GM19455 (cell line): ENCODE measurements around the gene SFXN5.
"Not testable (repeated sequence)": the region's sequence is repeated elsewhere in the genome, so short reads cannot be mapped to it uniquely, and the experiment has no call there.

Experiments
- ATAC-seq: cut with Tn5 transposase; IDR thresholded peaks from one replicate; pipeline ENCODE4 v1.9.1; 2021; ENCODE audit not compliant: unreplicated experiment

The SFXN5 gene

DNA sequence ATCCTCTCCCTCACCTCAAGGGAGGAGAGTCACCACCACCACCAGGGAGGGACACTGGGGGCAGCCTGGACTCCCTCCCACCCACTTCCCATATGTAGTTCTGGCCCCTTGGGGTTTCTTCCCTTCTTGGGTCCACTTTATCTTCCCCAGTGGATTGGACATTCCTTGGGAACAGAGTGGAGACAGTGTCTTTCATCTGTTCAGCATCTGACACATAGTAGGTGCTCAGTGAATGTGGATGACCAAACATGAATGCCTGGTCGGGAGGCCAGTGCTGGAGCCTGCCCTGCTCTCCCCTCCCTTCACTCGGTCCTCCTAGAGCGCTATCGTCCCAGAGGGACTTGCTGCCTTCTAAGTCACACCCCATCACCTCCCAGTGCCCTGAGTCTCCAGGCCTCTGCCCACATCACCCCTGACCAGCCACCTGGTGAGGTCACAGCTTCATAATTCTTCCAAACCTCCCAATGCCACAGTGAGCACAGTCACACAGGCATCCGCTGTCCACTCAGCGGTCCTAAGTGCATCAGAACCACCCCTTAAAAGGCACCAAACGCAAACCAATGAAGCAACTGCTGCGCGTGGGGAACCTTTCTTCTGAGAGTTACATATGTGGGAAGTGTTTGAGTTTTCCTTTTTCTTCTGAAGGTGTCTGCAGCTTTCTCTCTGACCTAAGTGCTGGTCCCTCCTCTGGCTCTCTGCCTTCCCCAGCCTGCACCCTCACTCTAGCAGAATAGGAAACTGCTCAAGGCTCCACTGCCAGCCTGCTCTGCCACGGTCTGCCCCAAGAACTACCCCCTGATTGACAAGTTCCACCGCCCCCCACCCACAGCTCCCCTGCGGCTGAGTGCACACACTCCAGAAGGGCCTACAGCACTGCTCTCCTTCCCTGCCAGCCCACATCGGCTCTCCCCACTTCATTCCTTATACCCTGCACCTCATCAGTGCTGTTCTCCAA is 7.2 kb upstream of the SFXN5 start:
- no peak for ATAC-seq

DNA sequence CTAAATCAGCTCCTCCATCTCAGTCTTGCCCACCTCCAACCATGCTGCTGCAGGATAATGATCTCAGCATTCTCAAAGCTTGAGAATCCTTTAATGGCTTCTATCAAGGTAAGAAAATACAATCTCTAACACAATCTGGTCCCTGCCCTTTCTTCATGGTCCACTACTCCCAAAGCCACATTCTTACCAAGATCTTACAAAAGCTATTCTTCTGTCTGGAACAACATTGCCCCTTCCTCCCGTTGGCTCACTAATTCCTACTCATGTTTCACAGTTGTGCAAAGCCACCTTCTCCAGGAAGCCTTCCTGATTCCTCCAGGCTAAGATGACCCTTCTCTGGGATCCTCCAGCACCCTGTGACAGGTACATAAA is 5.9 kb upstream of the SFXN5 start:
- no peak for ATAC-seq

DNA sequence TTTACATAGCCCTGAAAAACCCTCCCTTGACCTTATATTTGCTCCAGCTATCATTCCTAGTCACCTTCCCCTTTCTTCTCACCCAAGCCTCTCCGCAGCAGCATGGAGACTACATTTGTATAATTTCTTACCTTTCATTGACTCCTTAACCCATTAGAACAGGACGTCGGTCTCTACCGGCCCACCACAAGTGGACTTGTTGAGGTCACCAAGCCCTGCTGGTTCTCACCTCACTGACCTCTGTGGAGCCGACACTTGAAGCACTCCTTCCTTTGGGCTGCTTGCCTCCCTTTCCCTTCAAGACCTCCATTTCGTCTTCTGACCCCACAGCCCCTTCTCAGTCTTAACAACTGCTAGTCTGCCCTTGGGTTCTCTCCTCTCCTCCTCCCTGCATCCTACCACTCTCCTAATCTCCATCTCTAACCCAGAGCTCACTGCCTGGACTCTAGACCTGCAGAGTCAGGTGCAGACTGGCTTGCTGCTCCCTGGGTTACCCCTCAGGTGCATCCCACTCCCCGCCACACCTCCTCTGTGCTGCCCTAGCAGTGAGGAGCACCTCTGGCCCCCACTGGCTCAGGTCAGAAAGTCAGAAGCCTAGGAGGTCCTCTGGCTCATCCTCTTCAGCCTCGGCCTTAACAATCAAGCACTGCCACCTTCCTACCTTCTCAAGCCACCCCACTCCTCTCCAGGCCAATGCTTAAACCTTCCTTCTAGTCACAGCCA is 5.3 kb upstream of the SFXN5 start:
- ATAC-seq, result no peak

DNA sequence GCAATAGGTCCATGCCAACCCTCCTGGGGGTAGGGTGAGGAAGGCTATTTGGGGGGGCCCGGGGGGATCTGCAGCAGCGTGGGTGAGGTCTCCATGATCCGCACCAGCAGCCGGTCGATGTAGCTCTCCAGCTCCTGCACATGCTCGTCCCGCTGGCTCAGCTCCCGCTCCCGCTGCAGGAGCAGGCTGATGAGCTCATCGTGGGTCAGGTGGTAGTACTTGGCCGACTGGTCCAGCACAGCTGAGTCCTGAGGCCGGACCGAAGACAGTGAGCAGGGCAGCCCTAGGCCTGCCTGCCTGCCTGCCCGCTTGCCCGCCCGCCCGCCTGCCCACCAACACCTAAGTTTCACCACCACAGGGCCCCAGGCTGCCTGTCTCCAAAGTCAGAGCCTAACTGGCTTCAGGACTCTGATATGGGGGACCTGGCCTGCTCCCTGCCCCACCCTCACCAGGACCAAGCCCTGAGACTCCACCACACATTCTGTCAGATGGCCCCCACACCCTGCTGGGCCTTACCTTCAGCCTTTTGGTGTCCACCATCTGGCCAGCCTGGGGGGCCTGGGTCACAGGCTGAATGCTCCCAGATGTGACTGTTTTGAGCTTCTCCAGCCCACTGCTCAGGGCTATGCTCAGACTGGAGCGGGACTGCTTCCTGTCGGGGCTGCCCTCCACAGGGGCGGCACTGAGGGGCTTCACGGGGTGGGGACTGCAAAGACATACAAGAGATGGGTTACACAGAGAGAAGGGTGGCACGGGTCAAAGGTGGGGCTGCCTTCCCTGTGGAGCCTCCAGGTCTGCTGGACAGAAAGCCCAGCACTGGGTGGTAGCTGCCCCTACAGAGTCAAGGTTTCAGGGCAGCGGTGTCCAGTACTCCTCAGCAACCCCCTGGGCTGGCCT is 4.2 kb upstream of the SFXN5 start:
- no peak for ATAC-seq

DNA sequence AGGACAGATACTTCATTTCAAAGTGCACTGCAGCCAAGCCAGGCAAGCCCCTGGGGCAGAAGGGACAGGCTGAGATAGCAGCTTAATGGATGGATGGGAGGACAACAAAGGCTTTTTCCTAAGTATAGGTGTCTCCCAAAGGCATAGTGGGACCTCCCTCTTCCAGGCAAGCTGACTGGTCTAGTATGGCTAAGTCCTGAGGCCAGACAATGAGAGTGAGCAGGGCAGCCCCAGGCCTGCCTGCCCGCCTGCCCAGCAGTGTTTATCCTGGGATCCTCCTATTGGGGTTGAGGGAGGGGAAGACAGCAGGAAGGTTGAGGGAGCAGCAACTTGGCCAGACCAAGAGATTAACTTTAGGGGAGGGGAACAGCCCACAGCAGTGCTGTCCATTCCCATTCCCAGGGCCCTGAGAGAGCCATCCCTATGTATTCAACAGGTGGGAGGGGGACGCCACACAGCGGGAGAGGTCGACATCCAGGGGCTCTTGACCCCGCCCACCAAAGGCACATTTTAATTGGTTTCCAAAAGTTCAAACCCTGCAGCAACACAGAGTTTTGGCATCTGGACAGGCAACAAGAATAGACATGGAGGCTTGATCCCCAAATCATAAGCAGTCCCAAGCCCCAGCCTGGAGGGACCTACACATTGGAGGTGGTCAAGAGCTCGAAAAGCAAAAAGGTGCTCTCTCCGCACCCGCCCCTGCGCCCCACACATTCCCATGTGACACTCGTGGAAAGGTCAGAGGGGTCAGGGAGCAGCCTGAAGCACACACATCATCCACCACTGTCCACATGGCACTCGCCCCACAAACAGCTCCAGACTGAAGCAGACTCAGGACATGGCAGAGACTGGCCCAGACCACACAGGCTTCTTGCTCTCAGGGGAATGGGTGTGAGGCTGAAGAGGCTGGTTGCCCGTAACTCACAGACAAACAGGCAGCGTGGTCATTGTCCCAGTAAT is 2.9 kb upstream of the SFXN5 start:
- no peak for ATAC-seq

DNA sequence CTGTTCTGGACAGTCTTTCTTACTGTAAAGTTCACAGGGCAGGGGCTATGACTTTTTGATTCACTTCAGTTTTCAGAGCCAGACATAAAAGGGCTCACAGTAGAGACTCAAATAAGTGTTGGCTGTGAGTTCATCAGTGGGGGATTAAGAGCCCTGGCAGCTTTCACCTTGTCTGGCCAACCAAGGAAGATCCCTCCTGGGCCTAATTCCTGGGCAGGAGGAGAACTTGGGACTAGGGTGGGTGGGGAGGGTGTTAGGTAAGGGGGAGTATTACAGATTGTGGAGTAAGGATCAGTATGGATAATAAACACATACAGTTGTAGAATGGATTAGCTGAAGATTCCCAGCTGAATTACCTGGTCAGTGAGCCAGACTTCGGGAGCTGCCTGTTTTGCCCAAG is 904 bp upstream of the SFXN5 start:
- ATAC-seq, result no peak

DNA sequence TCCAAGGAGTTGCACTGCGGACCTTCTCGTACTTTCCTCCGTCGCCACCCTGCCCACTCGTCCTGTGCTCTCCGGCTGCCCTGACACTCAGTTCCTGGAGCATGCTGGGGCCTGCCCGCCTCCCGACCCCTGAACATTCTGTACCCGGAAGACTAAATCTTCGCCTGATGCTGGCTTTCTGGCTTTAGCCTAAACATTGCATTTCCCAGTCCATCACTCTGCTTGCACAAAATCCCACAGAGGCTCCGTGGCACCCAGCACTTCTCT is 550 bp upstream of the SFXN5 start:
- ATAC-seq, result peak; percentile 15

DNA sequence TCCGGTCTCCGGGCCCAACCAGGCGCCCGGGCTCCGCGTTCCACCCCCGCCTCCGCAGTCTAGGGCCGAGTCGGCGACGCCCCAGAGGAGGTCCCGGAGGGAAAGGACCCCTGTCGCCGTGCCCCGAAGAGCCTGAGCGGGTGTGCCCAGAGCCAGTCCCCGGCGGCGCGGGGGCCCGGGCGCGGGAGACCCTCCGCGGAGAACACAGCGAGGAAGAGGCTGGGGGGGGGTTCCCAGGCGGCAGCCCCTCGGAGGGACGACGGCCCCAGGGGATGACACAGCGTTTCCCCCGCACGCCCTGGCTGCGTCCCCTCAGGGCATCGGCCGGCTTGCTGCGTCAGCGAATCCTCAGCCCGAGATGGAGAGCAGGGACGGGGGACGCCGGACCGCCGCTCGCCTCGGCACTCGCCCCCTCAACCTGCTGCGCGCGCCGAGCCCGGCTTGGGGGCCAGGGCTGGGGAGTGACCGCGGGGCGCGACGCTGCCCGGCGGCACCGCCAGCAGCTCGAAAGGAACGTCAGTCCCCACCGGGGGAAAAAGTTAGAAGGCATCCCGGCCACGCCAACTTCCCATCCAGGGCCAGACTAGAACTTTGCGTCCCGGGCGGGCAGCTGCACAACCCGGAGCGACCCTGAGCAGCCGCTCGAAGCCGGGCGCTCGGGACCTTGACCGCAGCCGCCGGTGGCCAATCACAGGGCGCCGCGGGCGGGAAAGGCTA is 711 bp downstream of the SFXN5 start:
- peak; percentile 23 for ATAC-seq

DNA sequence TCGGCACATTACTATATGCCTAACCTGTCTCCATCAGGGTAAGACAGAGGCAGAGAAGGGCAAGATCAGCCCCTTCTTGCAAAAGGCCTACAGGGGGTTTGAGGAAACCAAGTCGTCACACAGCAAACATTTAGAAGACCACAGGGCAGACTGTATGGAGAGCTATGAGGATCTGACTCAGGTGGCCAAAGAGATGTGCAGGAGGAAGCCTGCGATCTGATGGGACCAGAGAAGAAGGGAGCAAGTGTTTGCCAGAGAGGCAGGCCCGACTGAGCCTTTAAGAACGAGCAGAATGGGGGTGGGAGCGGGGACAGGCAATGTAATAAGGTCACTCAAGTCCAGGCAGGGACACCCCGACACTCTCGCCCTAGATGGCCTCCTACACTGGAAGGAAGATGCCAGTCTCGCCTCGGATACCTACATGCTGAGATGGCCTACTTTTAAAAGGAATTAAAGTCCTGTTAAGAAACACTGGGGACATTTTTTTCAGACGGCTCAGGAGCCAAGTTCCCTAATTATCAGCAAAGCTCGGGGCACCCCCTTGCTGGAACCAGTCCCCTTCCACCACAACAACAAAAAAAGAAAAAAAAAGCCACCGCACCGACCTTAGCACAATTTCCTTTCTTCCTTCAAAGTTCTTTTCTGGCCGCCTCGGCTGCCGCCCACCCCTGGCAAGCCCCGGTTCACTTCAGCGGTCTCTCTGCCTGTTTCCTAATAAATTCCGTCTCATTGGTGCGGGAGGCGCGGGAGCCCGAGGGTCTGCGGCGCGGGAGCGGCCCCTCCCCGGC is 1.5 kb downstream of the SFXN5 start:
- ATAC-seq, result no peak

GRCh38 chr2:73069041-73069854 is 2.3 kb downstream of the SFXN5 start:
- no peak for ATAC-seq

- ATAC-seq, result no peak
Observed at GRCh38 chr2:73068147-73068546, 3.4 kb downstream of the SFXN5 start.

DNA sequence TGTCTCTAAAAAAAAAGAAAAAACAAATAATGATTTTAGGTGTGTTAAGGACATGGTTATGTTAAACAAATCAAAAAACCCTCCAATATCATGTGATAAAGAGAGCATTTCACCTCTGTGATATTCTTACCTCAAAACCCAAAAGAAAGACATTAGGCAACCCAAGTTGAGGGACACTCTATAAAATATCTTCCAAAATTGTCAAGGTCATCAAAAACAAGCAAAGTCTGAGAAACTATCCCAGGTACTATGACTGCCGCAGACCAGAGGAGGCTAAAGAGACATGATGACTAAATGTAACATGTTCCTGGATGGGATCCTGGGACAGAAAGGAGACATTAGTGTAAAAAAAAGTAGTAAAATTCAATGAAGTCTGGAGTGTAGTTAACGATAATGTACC is 4.5 kb downstream of the SFXN5 start:
- ATAC-seq, result no peak

DNA sequence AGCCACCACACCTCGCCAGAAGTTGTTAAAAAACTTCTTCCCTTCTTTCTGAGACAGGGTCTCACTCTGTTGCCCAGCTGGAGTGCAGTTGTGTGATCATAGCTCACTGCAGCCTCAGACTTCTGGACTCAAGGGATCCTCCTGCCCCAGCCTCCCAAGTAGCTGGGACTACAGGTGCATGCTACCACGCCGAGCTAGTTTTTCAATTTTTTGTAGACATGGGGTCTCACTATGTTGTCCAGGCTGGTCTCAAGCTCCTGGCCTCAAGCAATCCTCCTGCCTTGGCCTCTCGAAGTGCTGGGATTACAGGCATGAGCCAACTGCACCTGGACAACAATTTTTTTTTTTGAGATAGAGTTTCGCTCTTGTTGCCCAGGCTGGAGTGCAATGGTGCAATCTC is 6.4 kb downstream of the SFXN5 start:
- not testable (repeated sequence) for ATAC-seq

GRCh38 chr2:73063909-73064875 is 7.3 kb downstream of the SFXN5 start:
- no peak for ATAC-seq

GRCh38 chr2:73063472-73063871 is 8.0 kb downstream of the SFXN5 start:
- ATAC-seq, result no peak

DNA sequence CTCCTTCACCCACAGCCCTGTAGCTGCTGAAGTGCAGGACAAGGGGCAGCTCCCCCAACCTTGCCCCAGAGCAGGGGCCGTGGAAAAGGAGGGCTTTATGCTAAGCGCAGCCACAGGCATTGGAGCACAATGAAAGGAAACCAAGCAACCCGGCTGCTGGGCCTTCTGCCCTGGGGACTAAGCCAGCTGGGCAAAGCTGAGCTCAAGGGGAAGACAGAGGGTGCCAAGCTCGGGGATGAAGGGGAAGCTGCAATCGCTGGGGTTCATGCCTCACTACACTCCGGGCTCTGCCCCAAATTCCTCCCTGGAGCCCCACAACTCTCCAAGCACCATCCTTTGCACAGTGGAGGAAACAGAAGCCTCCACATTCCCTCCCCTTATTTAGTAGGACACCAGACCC is 12.4 kb downstream of the SFXN5 start:
- ATAC-seq, result no peak

- no peak for ATAC-seq
Observed at GRCh38 chr2:73054980-73055379, 16.5 kb downstream of the SFXN5 start.
